Activated CD8-positive, alpha-beta T cell treated with anti-CD3 and anti-CD28 coated beads for 36 hours (primary cell): Measurements from ENCODE around the gene TFB2M. TPM values are rescaled to one million over a fixed set of nuclear protein-coding genes. Genes with fewer than 3 reads are reported as not detected.

Experiments used
- ATAC-seq: fragments of 200-7000 bp; cut with Tn5 transposase; one replicate; pipeline ENCODE4 v1.10.0; 2021; ENCODE audit warnings: mild to moderate bottlenecking, moderate library complexity
- CTCF ChIA-PET: fragments of 350-600 bp; sonication (Branson Sonifier 250); formaldehyde crosslinking; loops from one replicate; lab custom pipeline; 2021; ENCODE audit warnings: antibody characterized with exemption; lab: Charles Lee
- POLR2A ChIA-PET: fragments of 350-600 bp; sonication (Branson Sonifier 250); formaldehyde crosslinking; loops from one replicate; lab custom pipeline; 2021; ENCODE audit warnings: antibody characterized with exemption; lab: Charles Lee
- DNase-seq: peaks from one replicate; pipeline ENCODE4 v3.0.0-alpha.2; 2020
- H3K27ac Mint-ChIP-seq: one replicate; pipeline ENCODE4 v1.8.0; 2021; ENCODE audit warnings: mild to moderate bottlenecking, mixed read lengths
- H3K27me3 Mint-ChIP-seq: one replicate; pipeline ENCODE4 v1.8.0; 2021; ENCODE audit warnings: mixed read lengths
- H3K36me3 Mint-ChIP-seq: one replicate; pipeline ENCODE4 v1.8.0; 2021; ENCODE audit warnings: low read depth, mixed read lengths
- H3K4me1 Mint-ChIP-seq: one replicate; pipeline ENCODE4 v1.8.0; 2021; ENCODE audit warnings: low read depth, mixed read lengths
- H3K4me3 Mint-ChIP-seq: one replicate; pipeline ENCODE4 v1.8.0; 2021; ENCODE audit warnings: mild to moderate bottlenecking, moderate library complexity, mixed read lengths
- H3K9me3 Mint-ChIP-seq: one replicate; pipeline ENCODE4 v1.8.0; 2021; ENCODE audit warnings: mixed read lengths
- CTCF ChIP-seq: fragments of 200-600 bp; IDR thresholded peaks from one replicate; pipeline ENCODE4 v1.8.0; 2022; ENCODE audit warnings: antibody characterized with exemption, mild to moderate bottlenecking
- intact Hi-C: fragments of 100-400 bp; cut with micrococcal nuclease; formaldehyde crosslinking; loops from one replicate; pipeline ENCODE4 v1.10.0; 2022
- total RNA-seq, 2 experiments: library from RNA; stranded (reverse); gene quantifications; one replicate each; pipeline ENCODE4 v1.2.3, GENCODE V29; 2021

TFB2M gene
- total RNA-seq, 2 experiments from 2014 or later = 16.0 TPM

- peaks cover 10% of the 10 kb centered on the region for H3K36me3 Mint-ChIP-seq
- H3K4me1 Mint-ChIP-seq = peaks cover 24% of the 10 kb centered on the region
- no peaks in the 10 kb centered on the region for H3K27me3 Mint-ChIP-seq
- H3K4me3 Mint-ChIP-seq = peak overlapping the region; percentile 84
- intact Hi-C loops = loop anchor here (5.0 kb wide), 1 partner anchor 61 kb away; the partner anchor contains the start of genes CNST and TFB2M
- no peak for TF ChIP-seq CTCF
- no peaks in the 10 kb centered on the region for H3K9me3 Mint-ChIP-seq
- ChIA-PET POLR2A (interaction anchor here (1.1 to 1.4 kb wide), 5 partner anchors 12 to 218 kb away, joined by 3 to 5 read pairs (median 4); partner anchors contain the start of genes CNST and SCCPDH), CTCF (interaction anchor here (1.0 to 2.1 kb wide), 4 partner anchors 9 to 466 kb away, joined by 3 to 14 read pairs (median 4); partner anchors contain the start of genes CNST and TFB2M)
- no peak for ATAC-seq
- H3K27ac Mint-ChIP-seq = peak overlapping the region; percentile 57
- peak; percentile 28 for DNase-seq
Observed at GRCh38 chr1:246506367-246506673, 59.7 kb downstream of the TFB2M start.

GRCh38 chr1:246503341-246503740 lies 62.7 kb downstream of the TFB2M start:
- Mint-ChIP-seq H3K4me3 (no peak overlapping the region), H3K9me3 (no peaks in the 10 kb centered on the region), H3K27ac (no peak overlapping the region), H3K27me3 (no peaks in the 10 kb centered on the region), H3K36me3 (peaks cover 13% of the 10 kb centered on the region), H3K4me1 (peaks cover 24% of the 10 kb centered on the region)
- ATAC-seq = no peak
- POLR2A ChIA-PET = no interaction called here
- intact Hi-C loops = no loop called here
- TF ChIP-seq CTCF = no peak
- DNase-seq = no peak
- CTCF ChIA-PET = no interaction called here

- Mint-ChIP-seq H3K27me3 (no peaks in the 10 kb centered on the region), H3K4me3 (no peak overlapping the region), H3K9me3 (no peaks in the 10 kb centered on the region), H3K36me3 (peaks cover 3% of the 10 kb centered on the region), H3K27ac (peak overlapping the region; percentile 61), H3K4me1 (peaks cover 13% of the 10 kb centered on the region)
- TF ChIP-seq CTCF = peak; percentile 74
- ATAC-seq (peak; percentile 85), DNase-seq (peak; percentile 14)
- POLR2A ChIA-PET = interaction anchor here (0.7 kb wide), 1 partner anchor 214 kb away, joined by 3 read pairs; no protein-coding TSS in a partner anchor
- CTCF ChIA-PET = interaction anchor here (0.8 to 1.7 kb wide), 15 partner anchors 8 to 1344 kb away, joined by 3 to 14 read pairs (median 3); partner anchors contain the start of gene SMYD3
- intact Hi-C loops = no loop called here
Observed at GRCh38 chr1:246497331-246497915, 68.6 kb downstream of the TFB2M start.

GRCh38 chr1:246492611-246493245 lies 73.3 kb downstream of the TFB2M start:
- no peaks in the 10 kb centered on the region for H3K9me3 Mint-ChIP-seq
- H3K4me3 Mint-ChIP-seq = no peak overlapping the region
- ATAC-seq (peak; percentile 67), DNase-seq (peak; percentile 67)
- peaks cover 11% of the 10 kb centered on the region for H3K4me1 Mint-ChIP-seq
- CTCF ChIA-PET = interaction anchor here (0.6 to 3.2 kb wide), 7 partner anchors 10 to 1339 kb away, joined by 3 to 11 read pairs (median 4); partner anchors contain the start of gene SCCPDH
- H3K27ac Mint-ChIP-seq = no peak overlapping the region
- intact Hi-C loops = loop anchor here (5.0 kb wide), 2 partner anchors 210 to 480 kb away; no protein-coding TSS in a partner anchor
- peaks cover 1% of the 10 kb centered on the region for H3K36me3 Mint-ChIP-seq
- H3K27me3 Mint-ChIP-seq = no peaks in the 10 kb centered on the region
- peak; percentile 47 for TF ChIP-seq CTCF
- POLR2A ChIA-PET = interaction anchor here (1.3 kb wide), 1 partner anchor 14 kb away, joined by 4 read pairs; the partner anchor contains the start of gene SMYD3
